BLaER1 treated with 17β-estradiol and CSF1 and Interleukin-3, amounts not matched to agents 10 nM and 100 nM (cell line): ENCODE data around the gene SCN4A.

Source experiments
- H3K27ac ChIP-seq, 11 experiments: shearing (Covaris generic); formaldehyde crosslinking; 2 replicates each; pipeline ENCODE4 v1.8.1; 2022
- H3K27me3 ChIP-seq, 11 experiments: shearing (Covaris generic); formaldehyde crosslinking; 2 replicates each; pipeline ENCODE4 v1.8.1; 2022
- H3K36me3 ChIP-seq, 11 experiments: shearing (Covaris generic); formaldehyde crosslinking; 2 replicates each; pipeline ENCODE4 v1.8.1; 2022
- H3K4me1 ChIP-seq, 10 experiments: shearing (Covaris generic); formaldehyde crosslinking; 2 replicates each; pipeline ENCODE4 v1.8.1; 2022
- H3K4me2 ChIP-seq, 11 experiments: shearing (Covaris generic); formaldehyde crosslinking; 2 replicates each; pipeline ENCODE4 v1.8.1; 2022
- H3K4me3 ChIP-seq, 10 experiments: shearing (Covaris generic); formaldehyde crosslinking; 2 replicates each; pipeline ENCODE4 v1.8.1; 2022
- H3K9ac ChIP-seq, 11 experiments: shearing (Covaris generic); formaldehyde crosslinking; 2 replicates each; pipeline ENCODE4 v1.8.1; 2022
- H3K9me3 ChIP-seq, 11 experiments: shearing (Covaris generic); formaldehyde crosslinking; replicated peaks in 1 of 11; 2 replicates each; pipeline ENCODE4 v1.8.1; 2022
- H4K20me1 ChIP-seq, 11 experiments: shearing (Covaris generic); formaldehyde crosslinking; 2 replicates each; pipeline ENCODE4 v1.8.1; 2022
- Cebpa-rat ChIP-seq, 11 experiments: shearing (Covaris generic); IDR thresholded peaks; 2 replicates each; pipeline ENCODE4 v1.8.1; 2022

SCN4A gene

DNA sequence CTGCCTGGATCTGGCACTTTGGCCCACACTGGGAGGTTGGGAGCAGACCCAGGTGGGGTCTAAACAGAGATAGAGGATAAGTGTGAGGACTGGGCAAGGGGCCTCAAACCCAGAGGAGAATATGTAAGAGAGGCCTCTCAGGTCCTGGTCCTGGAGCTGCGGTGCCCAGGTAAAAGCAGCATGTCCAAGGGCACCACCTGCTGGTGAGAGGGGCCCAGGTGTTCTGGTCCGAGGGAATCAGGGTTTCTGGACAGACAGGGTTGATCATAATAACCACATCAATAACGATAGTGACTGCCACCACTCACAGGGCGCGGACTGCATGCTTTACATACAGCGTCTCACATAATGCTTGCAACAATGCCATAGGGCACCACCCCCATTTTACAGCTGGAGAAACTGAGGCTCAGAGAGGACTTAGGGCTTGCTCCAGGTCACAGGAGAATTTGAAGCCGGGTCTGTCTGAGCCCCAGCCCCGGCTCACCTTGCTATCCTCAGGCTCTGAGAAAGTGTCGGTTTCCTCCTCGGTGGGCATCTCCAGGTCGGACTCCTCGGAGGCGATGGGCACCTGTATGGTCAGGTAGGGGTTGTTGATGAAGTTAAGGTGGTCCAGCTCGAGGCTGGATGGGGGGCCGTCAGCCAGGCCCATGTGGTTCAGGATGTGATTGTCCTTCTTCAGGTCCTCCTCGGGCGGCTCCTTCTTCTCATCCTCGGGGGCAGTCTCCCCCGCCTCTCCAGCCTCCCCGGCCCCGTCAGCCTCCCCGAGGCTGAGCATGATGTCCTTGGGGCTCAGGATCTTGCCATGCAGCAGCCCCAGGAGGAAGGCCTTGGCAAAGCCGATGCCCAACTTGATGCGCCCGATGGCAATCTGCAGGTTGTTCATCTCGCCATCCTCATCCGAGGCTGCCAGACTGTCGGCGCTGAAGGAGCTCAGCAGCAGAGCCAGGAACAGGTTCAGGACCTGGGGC is 21.5 kb downstream of the SCN4A start:
- Histone ChIP-seq H3K4me2 (peak overlapping the region in 8 of 11 experiments; percentile 65 to 100 (median 88); a peak in 12 of 22 replicates), H3K27me3 (no peaks in the 10 kb centered on the region), H3K4me1 (peaks cover 14 to 100% (median 89%) of the 10 kb centered on the region in 10 experiments), H3K36me3 (no peaks in the 10 kb centered on the region), H4K20me1 (no peaks in the 10 kb centered on the region), H3K9ac (peak overlapping the region in 3 of 11 experiments; percentile 19 to 50 (median 46); a peak in 3 of 22 replicates), H3K4me3 (no peak overlapping the region), H3K9me3 (no peaks in the 10 kb centered on the region), H3K27ac (peak overlapping the region in 1 of 11 experiments; percentile 21; a peak in 2 of 22 replicates)
- no peak for TF ChIP-seq Cebpa-rat (IDR thresholded peaks at IDR 0.05)

DNA sequence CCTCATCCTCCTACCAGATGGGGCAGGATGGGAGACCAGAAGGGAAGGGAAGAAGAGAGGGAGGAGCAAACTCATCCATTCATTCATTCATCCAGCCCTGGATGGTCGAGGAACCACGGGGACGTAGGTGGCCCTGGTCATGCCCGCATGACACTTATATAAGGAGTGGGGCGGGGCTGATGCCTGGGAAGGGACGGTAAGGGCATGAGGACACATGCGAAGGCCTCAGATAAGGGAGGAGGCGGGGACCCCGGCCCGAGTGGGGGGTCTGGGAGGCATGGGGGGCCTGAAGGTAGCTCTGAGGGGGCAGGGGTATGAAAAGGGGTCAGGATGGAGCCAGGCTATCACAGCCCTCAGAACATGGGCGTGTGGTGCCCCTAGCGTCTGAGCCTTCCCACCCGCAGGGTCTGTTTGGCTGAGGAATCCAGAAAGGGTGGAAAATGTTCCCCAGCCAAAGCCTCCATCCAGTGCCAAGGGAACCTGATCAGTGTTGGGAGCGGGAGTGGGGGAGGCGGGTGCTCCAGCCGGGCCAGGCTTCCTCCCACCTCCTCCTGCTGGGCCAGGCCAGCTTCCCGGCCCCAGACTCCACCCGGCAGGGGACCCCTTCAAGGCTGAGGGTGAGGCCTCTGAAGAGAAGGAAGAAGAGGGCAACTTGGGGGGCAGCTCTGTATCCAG is 23.0 kb downstream of the SCN4A start:
- H3K36me3 ChIP-seq: no peaks in the 10 kb centered on the region
- peak overlapping the region in 3 of 11 experiments; percentile 18 to 46 (median 37); a peak in 6 of 22 replicates for H3K9ac ChIP-seq
- H3K27ac ChIP-seq: no peak overlapping the region
- peaks cover 20 to 100% (median 98%) of the 10 kb centered on the region in 10 experiments for H3K4me1 ChIP-seq
- no peaks in the 10 kb centered on the region for H3K27me3 ChIP-seq
- TF ChIP-seq Cebpa-rat (IDR thresholded peaks at IDR 0.05): no peak
- no peak overlapping the region for H3K4me3 ChIP-seq
- peak overlapping the region; percentile 21 to 100 (median 67); a peak in 20 of 22 replicates for H3K4me2 ChIP-seq
- H3K9me3 ChIP-seq: no peaks in the 10 kb centered on the region
- H4K20me1 ChIP-seq: no peaks in the 10 kb centered on the region

- no peak for TF ChIP-seq Cebpa-rat (IDR thresholded peaks at IDR 0.05)
- H3K9me3 ChIP-seq: no peaks in the 10 kb centered on the region
Observed at GRCh38 chr17:63948521-63948920, 24.2 kb downstream of the SCN4A start.

DNA sequence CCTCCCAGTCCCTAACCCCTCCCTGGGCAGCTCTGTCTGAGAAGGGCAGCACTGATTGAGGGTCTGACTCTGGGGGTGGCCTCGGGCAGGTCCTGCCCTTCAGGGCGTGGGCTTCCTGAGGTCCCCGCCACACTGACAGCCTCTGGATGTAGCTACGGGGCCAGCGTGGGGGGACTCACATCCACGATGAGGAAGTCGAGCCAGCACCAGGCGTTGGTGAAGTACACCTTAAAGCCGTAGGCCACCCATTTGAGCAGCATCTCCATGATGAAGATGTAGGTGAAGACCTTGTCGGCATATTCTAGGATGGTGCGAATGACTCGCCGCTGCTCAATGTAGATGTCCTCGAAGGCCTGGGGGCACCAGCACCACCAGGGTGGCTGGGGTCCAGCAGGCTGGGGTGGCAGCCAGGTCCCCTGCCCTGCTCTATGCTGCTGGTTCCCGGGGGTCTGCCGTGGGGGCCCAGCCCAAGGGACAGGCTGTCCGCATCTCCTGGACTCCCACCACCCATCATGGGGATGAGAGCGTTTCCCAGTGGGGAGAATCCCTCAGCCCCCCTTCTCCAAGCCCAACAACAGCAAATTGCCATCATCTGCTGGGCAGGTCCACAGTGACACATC is 24.9 kb downstream of the SCN4A start:
- Histone ChIP-seq H3K36me3 (no peaks in the 10 kb centered on the region), H3K9ac (peak overlapping the region in 1 of 11 experiments; percentile 44; a peak in 2 of 22 replicates), H3K4me3 (no peak overlapping the region), H3K4me1 (peaks cover 11 to 87% (median 81%) of the 10 kb centered on the region in 10 experiments), H3K27me3 (no peaks in the 10 kb centered on the region), H3K4me2 (peak overlapping the region in 8 of 11 experiments; percentile 0 to 100 (median 85); a peak in 11 of 22 replicates), H3K27ac (no peak overlapping the region; a peak in 1 of 22 replicates), H4K20me1 (no peaks in the 10 kb centered on the region), H3K9me3 (no peaks in the 10 kb centered on the region)
- TF ChIP-seq Cebpa-rat (IDR thresholded peaks at IDR 0.05): no peak

More at GRCh38 chr17:63948521-63948920, 24.2 kb downstream of the SCN4A start:
- peaks cover 11 to 94% (median 88%) of the 10 kb centered on the region in 10 experiments for H3K4me1 ChIP-seq
- no peak overlapping the region for H3K27ac ChIP-seq
- no peaks in the 10 kb centered on the region for H3K27me3 ChIP-seq
- H3K9ac ChIP-seq: peak overlapping the region in 1 of 11 experiments; percentile 4; a peak in 1 of 22 replicates
- no peak overlapping the region for H3K4me3 ChIP-seq
- H3K36me3 ChIP-seq: no peaks in the 10 kb centered on the region
- H3K4me2 ChIP-seq: peak overlapping the region in 8 of 11 experiments; percentile 0 to 100 (median 85); a peak in 13 of 22 replicates
- H4K20me1 ChIP-seq: no peaks in the 10 kb centered on the region

GRCh38 chr17:63946440-63947363 is 26.0 kb downstream of the SCN4A start:
- H3K9me3 ChIP-seq: peaks cover 0 to 3% (median 0%) of the 10 kb centered on the region in 11 experiments; a peak in 2 of 22 replicates
- no peaks in the 10 kb centered on the region for H3K27me3 ChIP-seq
- peak overlapping the region; percentile 80 to 100 (median 92) for H3K4me2 ChIP-seq
- no peaks in the 10 kb centered on the region for H4K20me1 ChIP-seq
- peaks cover 11 to 76% (median 70%) of the 10 kb centered on the region in 10 experiments for H3K4me1 ChIP-seq
- TF ChIP-seq Cebpa-rat (IDR thresholded peaks at IDR 0.05): no peak
- H3K27ac ChIP-seq: peak overlapping the region in 9 of 11 experiments; percentile 44 to 73 (median 65); a peak in 16 of 22 replicates
- H3K36me3 ChIP-seq: no peaks in the 10 kb centered on the region
- peak overlapping the region in 6 of 10 experiments; percentile 12 to 46 (median 32); a peak in 6 of 20 replicates for H3K4me3 ChIP-seq
- peak overlapping the region in 10 of 11 experiments; percentile 4 to 66 (median 46); a peak in 14 of 22 replicates for H3K9ac ChIP-seq

DNA sequence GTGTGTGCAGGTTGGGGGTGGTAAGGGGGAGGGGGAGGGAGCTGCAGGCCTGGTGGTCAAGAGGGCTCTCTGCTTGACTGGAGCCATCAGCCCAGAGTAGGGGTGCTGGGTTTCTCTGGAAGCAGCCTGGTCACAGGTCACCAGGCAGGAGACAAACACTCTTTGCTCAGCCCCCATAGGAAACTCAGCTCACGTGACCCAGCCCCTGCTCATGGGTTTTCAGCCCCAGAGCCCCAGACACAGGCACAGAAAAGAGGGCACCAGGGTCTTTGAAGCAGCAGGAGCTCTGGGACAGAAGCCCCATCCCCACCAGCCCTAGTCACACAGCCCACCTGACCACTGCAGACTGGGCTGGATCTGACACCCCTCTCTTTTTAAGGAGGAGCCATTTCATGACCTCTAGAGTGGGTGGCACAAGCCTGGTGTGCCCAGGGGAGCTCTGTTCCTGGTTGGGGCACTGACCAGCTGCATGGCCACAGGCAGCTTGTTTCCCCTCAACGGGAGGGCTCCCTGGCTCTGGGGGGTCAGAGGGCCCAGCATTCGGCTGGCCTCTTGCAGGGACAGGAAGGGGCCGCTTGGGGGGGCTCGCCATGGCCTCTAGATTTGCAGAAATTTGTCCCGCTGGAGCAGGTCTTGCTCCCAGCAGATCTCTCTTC is 26.8 kb downstream of the SCN4A start:
- Histone ChIP-seq H3K9ac (peak overlapping the region in 9 of 11 experiments; percentile 4 to 66 (median 50); a peak in 16 of 22 replicates), H3K4me3 (peak overlapping the region in 5 of 10 experiments; percentile 12 to 46 (median 31); a peak in 5 of 20 replicates), H3K27me3 (no peaks in the 10 kb centered on the region), H3K4me1 (peaks cover 11 to 68% (median 64%) of the 10 kb centered on the region in 10 experiments), H3K4me2 (peak overlapping the region; percentile 80 to 100 (median 92)), H3K36me3 (no peaks in the 10 kb centered on the region), H3K27ac (peak overlapping the region in 9 of 11 experiments; percentile 44 to 73 (median 65); a peak in 16 of 22 replicates), H3K9me3 (peaks cover 0 to 11% (median 0%) of the 10 kb centered on the region in 11 experiments; a peak in 3 of 22 replicates), H4K20me1 (no peaks in the 10 kb centered on the region)
- TF ChIP-seq Cebpa-rat (IDR thresholded peaks at IDR 0.05): no peak
